GM18868 (cell line): Measurements from ENCODE around the gene FAM149B1.

Source experiments
- ATAC-seq: cut with Tn5 transposase; IDR thresholded peaks from one replicate; pipeline ENCODE4 v1.9.1; 2021; ENCODE audit warnings: mild to moderate bottlenecking, moderate library complexity; ENCODE audit not compliant: unreplicated experiment

Gene FAM149B1

DNA sequence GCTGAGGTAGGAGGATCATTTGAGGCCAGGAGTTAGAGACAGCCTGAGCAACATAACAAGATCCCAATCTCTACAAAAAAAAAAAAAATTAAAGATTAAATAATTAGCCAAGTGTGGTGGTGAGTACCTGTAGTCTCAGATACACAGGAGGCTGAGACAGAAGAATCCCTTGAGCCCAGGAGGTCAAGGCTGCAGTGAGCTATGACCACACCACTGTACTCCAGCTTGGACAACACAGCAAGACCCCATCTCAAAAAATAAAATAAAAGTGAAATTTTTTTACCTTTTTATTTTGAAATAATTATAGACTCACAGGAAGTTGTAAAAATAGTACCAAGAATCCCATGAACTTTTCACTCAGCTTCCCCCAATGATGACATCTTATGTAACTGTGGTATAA, 4.9 kb downstream of the FAM149B1 start:
- ATAC-seq = no peak

DNA sequence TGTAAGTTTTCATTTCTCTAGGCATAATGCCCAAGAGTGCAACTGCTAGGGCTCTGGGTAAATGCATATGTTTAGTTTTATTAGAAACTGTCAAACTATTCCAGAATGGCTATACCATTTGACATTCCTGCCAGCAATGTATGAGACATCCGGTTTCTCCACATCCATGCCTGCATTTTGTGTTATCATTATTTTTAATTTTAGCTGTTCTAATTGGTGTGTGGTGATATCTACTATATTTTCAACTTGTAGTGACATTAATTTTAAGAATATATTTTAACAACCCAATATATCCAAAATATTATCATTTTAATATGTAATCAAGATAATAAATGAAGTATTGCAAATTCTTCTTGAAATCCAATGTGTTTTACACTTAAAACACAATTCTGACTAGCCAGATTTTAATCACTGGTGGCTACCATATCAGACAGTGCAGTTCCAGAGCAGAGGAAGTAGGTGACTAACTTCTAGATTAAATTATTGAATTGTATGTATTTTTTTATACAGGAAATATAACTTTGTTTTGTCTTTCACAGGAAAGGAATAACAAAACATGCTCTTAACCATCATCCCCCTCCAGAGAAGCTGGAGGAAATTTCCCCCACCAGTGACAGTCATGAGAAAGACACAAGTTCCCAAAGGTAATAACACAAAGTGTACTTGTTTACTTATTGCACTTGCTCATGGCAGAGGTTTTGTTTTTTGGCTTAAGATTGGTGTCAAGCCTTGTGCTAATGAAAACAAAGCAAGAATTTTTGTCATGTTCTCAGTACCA, 6.4 kb downstream of the FAM149B1 start:
- no peak for ATAC-seq

DNA sequence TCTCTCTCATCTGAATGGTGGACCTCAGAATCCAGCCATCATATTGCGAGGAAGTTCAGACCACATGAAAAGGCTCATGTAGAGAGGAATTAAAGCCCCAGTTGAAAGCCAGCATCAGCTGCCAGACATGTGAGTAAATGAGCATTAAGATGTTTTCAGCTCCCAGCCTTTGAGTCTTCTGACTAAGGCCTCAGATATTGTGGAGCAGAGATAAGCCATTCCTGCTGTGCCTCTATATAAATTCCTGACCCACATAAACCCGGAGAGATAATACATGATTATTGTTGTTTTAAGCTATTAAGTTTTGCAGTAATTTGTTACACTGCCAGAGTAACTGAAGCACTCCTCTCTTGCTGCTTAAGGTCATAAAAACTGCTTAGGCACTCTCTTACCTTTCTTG, 14.6 kb downstream of the FAM149B1 start:
- no peak for ATAC-seq

DNA sequence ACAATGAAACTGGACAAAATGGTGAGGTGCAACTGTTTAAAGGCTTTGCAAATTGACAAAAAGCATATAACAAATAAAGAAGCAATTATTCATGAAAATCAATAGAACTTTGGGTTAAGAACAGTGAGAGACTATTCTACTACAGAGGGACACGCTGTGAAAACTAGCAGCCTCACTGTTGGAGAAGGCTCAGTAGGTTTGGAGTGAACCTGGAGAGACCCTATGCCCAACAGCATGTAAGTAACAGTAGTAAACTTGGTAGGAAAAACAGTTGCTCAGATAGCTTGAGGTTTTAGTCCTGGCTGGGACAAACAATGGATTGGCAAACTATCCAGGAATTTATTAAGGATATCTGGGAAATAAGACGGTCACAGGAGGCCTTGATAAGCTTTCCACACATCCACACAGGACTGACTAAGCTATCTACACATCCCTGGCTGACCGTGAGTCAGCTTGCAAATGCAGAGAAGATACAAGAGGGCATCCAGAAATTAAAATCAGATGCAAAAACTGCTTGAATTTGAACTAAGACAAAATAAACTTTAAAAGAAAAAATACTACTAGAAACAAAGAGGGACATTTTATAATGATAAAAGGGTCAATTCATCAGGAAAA, 15.9 kb downstream of the FAM149B1 start:
- no peak for ATAC-seq

DNA sequence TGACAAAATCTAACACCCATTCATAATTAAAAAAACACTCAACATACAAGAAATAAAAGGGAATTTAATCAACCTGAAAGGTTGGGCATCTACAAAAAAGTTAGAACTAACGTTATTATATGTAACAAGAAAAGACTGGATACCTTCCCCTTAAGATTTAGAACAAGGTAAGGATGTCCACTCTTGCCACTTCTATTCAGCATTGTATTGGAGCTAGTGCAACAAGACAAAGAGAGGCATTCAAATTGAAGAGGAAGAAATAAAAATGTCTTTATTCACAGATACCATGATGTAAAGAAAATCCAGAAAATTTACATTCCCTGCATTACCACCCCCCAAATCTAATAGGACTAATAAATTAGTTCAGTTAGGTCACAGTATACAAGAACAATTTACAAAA, 18.3 kb downstream of the FAM149B1 start:
- no peak for ATAC-seq

DNA sequence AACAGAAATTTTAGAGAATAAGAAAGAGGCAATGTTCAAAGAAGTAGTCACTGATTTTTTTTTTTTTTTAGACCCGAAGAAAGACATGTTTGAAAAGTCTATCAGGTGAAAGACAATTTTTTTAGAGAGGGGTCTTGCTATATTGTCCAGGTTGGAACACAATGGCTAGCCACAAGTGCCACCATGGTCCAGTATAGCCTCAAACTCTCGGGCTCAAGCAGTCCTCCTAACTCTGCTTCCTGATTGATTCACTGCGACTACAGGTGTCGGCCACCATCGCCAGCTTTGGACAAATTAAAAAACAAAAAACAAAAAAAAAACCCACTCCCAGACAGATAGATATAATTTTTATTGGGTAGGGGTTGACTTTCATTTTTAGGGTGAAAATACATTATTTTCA, 22.3 kb downstream of the FAM149B1 start:
- no peak for ATAC-seq

DNA sequence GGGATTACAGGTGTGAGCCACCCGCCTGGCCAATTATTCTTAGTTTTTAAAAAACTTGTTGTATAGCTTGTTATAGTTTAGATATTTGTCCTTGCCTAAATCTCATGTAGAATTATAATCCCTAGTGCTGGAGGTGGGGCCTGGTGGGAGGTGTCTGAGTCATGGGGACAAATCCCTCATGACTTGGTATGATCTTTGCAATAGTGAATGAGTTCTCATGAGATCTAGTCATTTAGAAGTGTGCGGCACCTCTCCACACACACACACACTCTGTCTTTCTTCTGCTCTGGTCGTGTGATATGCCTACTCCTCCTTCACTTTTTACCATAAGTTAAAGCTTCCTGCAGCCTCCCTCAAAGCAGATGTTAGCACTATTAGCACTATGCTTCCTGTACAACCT, 37.2 kb downstream of the FAM149B1 start:
- ATAC-seq = no peak

DNA sequence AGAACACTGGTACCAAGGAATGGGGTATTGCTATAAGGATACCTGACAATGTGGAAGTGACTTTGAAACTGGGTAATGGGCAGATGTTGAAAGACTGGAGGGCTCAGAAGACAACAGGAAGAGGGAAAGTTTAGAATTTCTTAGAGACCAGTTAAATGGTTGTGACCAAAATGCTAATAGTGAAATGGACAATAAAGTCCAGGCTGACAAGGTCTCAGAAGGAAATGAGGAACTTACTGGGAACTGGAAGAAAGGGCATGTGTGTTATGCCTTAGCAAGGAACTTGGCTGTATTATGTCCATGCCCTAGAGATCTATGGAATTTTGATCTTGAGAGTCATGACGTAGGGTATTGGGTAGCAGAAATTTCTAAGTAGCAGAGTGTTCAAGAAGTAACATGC, 38.0 kb downstream of the FAM149B1 start:
- no peak for ATAC-seq

DNA sequence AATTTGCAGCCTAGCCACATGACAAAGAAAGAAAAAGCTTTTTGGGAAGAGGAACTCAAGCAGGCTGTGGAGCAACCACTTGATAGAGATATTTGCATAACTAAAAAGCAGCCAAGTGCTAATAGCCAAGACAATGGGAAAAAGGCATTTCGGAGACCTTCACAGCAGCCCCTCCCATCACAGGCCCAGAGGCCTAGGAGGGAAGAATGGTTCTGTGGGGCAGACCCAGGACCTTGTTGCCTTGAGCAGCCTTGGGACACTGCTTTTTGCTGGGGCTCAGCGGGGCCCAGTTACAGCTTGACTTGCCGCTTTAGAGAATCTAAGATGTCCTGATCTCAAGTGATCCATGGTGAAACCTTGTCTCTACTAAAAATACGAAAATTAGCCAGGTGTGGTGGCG, 38.5 kb downstream of the FAM149B1 start:
- ATAC-seq = no peak

DNA sequence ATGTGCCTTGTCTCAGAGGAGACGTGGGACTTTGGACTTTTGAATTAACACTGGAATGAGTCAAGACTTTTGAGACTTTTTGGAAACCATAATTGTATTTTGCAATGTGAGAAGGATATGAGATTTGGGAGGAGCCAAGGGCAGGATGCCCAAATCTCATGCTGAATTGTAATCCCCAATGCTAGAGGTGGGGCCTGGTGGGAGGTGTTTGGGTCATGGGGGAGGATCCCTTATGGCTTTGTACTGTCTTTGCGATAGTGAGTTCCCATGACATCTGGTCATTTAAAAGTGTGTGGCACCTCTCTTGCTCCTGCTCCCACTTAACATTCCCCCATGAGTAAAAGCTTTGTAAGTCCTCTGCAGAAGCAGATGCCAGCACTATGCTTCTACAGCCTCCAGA, 40.0 kb downstream of the FAM149B1 start:
- ATAC-seq = no peak

DNA sequence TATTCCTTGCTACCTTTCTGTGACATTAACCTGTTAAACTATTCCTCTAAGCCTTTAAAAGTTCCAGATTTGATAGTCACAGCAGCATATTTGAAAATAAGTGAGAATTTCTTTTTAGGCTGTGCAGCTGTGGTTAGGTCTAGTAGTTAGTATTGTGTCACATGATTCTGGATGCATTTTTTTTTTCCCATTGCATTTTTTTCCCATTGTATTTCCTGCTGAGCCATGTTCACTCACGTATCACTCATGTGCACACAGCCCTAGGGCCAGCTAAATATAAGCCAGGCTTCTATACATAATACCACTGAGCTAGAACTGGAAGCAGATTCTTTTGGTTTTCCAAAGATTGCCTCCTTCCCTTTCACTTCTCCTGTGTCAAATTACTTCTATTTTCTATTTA, 41.8 kb downstream of the FAM149B1 start:
- no peak for ATAC-seq

DNA sequence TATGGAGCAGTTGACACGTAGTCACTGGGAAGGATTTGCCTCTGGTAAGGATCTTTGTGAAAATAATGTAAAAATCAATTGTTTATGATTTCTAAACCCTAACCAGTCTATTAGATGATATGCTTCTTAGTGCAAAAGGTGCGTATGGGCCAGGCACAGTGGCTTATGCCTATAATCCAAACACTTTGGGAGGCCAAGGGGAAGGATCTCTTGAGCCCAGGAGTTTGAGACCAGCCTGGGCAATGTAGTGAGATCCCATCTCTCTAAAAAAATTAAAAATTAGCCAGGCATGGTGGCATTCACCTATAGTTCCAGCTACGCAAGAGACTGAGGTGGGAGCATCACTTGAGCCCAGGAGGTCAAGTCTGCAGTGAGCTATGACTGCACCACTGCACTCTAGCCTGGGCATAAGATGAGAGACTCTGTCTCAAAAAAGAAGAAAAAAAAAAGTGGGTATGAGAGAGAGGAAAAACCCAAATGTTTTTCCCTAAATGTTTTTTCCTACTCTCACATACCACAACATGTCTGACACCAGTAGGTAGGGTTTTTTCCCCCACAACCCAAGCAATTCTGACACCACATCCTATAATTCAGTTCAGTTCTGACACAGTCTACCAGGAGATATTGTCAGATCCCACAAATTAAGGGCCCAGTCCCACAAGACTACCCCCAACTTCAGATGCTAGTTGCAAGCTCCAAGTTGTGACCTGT, 42.6 kb downstream of the FAM149B1 start:
- no peak for ATAC-seq

DNA sequence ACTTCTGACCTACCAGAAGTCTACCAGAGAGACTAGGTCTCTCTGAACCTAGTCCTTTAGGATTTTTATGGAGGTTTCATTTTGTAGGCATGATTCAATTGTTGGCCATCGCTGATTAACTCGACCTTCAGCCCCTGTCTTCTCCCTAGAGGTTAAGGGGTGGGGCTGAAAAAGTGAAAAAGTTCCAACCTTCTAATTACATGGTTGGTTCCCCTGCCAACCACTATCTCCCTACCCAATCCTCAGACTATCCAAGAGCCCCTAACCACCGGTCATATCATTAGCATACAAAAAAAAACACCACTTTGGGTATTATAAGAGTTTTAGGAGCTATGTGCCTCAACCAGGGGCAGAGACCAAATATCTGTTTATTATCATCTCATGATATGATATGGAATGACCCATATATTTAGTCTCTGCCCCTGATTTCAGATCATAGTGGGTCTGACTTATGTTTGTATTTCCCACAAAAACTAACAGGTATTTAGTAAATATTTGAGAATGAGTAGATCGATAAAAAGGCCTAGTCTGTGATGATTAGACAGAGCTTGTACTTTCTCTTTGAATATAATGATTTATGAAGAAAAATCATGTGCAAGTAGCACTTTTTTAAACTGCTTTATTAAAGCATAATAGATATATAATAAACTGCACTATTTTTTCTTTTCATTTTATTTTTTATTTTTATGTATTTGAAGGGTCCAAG, 43.3 kb downstream of the FAM149B1 start:
- no peak for ATAC-seq

DNA sequence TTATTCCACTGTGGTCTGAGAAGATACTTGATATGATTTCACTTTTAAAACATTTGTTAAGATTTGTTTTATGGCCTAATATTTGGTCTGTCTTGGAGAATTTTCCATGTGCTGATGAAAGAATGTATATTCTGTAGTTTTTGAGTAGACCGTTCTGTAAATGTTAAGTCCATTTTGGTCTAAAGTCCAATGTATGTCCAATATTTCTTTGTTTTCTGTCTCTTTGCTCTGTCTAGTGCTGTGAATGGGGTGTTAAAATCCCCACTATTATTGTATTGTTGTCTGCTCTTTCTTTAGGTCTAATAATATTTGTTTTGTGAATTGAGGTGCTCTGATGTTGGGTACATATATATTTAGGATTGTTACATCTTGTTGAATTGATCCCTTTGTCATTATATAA, 47.8 kb downstream of the FAM149B1 start:
- no peak for ATAC-seq

DNA sequence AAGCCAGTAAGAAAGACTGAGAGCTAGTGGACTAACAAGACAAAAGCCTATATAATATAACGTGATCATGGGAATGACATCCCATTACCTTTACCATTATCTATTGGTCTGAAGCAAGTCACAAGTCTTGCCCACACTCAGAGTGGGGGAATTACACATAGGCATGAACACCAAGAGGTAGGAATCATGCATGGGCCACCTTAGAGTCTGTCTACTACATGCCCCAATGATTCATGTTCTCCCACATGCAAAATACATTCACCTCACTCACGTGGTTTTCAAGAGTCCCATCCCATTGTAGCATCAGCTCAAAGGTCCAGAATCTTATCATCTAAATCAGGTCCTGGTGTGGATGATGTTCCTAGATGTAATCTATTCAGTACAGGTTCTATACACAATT, 49.7 kb downstream of the FAM149B1 start:
- no peak for ATAC-seq

DNA sequence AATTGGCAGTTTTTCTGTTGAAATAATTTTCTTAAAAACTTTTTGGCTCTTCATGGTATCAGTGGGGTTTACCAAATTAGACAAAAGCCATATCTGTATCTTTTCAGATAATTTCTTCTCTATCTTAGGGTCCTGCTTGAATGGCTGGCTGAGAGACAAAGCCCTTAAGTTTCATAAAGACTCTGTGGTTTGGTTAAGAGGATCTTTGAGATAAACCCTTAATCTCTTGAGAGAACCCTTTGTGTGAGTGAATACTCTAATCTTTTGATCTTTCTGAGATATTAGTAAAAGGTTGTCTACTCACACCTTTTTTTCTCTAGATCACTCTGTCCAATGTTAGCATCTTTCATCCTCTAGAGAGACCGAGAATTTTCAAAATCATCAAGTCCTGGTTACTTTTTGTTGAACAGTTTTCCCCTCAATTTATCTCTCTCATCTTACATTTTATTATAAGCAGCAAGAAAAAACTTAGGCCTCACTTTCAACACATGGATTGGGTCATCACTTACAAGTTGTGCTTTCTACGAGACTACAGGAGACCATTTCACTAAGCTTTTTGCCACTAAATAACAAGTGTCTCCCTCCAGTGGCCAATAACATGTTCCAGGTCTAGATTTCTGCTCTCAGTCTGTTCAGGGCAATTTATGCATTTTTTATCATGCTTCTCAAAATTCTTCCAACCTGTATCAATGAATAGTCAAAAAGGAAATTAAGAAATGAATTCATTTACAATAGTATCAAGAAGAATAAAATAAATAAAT, 50.7 kb downstream of the FAM149B1 start:
- ATAC-seq = no peak

DNA sequence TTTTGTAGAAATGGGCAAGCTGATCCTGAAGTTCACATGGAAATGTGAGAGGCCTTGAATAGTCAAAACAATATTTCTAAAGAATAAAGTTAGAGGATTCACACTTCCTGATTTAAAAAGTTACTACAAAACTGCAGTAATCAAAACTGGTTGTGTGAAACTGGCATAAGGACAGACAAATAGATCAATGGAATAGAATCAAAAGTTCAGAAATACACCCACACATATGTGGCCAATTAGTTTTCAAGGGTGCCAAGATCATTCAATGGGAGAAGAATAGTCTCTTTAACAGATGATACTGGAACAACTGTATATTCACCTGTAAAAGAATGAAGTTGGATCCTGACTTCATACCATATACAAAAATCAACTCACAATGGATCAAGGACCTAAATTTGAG, 51.5 kb downstream of the FAM149B1 start:
- ATAC-seq = no peak

DNA sequence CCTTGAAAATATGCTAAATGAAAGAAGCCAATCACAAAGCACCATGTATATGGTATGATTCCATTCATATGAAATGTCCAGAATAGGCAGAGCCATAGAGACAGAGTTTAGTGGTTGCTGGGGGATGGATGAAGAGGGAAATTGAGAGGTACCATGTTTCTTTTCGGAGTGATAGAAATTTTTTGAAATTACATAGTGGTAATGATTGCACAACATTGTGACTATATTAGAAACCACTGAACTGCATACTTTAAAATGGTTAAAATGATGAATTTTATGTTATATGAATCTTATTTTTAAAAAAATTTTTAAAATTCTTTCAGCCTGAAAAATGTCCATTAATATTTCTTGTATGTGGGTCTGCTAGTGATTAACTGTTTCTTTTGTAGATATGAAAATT, 53.1 kb downstream of the FAM149B1 start:
- ATAC-seq = no peak

DNA sequence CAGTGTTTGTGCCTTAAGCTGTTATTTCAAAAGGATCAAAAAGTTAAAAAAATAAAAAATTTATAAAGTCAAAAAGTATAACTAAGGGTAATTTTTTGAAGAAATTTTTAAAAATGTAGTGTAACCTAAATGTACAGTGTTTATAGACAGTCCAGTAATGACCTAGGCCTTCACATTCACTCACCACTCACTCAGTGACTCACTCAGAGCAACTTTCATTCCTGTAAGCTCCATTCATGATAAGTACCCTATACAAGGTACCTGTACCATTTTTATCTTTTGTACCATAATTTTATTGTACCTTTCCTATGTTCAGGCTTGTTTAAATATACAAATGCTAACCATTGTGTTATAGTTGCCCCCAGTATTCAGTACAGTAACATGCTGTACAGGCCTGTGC, 57.6 kb downstream of the FAM149B1 start:
- no peak for ATAC-seq

DNA sequence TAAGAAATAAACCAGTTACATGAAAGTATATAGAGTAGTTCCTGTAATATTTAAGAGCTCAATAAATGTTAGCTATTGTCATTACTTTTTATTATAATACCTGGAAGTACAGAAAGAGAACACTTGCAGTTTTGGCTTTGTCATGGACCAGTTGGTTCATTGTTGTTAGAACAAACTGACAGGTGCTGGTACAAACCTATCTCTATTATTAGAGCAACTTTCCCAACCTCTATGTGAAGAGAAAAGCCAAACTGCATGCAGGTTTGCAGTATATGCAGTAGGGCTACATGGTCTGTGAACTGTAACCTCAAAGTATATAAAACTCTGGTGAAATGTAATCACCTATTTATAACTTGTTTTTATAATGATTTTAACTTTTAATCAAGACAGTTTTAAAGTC, 58.7 kb downstream of the FAM149B1 start:
- ATAC-seq = no peak

DNA sequence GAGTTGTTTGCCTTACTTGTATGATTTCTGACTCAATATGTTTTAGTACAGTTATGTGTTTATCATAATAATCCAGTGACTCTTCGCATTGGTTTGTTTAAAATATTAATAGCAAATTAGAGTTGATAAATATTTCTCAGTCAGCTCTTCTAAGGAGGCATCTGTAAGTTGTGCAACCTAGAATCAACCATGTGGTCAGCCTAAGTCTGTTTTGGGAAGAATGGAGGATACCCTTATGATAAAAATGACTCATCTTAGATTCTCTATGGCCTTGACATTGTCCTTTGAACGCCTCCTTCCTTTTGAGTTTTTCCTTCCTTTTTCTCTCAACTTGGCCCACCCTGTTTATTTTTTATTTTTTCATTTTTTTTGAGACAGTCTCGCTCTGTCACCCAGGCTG, 60.3 kb downstream of the FAM149B1 start:
- ATAC-seq = no peak
